ENCODE measurements around the gene NUBP2. TPM values are rescaled to one million over a fixed set of nuclear protein-coding genes. Genes with fewer than 3 reads are reported as not detected.

NUBP2 gene
- polyA plus RNA-seq, 1 of the 3 experiments (the other 2 are of a cell fraction), result 73.2 TPM

- TF ChIP-seq, protein P1, sequence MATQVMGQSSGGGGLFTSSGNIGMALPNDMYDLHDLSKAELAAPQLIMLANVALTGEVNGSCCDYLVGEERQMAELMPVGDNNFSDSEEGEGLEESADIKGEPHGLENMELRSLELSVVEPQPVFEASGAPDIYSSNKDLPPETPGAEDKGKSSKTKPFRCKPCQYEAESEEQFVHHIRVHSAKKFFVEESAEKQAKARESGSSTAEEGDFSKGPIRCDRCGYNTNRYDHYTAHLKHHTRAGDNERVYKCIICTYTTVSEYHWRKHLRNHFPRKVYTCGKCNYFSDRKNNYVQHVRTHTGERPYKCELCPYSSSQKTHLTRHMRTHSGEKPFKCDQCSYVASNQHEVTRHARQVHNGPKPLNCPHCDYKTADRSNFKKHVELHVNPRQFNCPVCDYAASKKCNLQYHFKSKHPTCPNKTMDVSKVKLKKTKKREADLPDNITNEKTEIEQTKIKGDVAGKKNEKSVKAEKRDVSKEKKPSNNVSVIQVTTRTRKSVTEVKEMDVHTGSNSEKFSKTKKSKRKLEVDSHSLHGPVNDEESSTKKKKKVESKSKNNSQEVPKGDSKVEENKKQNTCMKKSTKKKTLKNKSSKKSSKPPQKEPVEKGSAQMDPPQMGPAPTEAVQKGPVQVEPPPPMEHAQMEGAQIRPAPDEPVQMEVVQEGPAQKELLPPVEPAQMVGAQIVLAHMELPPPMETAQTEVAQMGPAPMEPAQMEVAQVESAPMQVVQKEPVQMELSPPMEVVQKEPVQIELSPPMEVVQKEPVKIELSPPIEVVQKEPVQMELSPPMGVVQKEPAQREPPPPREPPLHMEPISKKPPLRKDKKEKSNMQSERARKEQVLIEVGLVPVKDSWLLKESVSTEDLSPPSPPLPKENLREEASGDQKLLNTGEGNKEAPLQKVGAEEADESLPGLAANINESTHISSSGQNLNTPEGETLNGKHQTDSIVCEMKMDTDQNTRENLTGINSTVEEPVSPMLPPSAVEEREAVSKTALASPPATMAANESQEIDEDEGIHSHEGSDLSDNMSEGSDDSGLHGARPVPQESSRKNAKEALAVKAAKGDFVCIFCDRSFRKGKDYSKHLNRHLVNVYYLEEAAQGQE (IDR thresholded peaks at IDR 0.05; ENCODE audit: low read depth, low read length), result no peak
These were observed 36.0 kb upstream of the NUBP2 start (continued) for GRCh38 chr16:1746693-1747195.

DNA sequence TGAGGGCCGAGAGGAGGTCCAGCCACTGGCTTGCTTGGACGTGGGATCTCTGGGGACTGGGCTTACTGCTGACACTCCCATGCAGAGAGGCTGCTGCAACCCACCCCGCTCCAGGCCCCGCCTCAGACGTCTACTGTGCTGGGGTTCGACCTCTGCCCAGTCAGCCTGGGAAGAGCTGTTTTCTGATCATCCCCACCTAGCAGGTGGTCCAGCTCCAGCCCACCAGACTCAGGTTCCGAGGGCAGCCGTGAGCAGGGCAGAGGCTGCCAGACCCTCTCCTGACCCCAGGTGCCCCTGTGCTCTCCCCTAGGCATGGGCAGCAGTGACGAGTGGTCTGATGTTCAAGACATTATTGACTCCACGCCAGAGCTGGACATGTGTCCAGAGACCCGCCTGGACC lies 34.8 kb upstream of the NUBP2 start:
- 98% methylated on average over 7 of the region's 11 CpGs for WGBS (ENCODE audit: low lambda C conversion rate)
- Histone ChIP-seq H3K4me1 (ENCODE audit: control insufficient read depth in 1 of 2, insufficient read depth in 2 of 2, low read depth in 1 of 2, low read length in 1 of 2) (no peaks in the 10 kb centered on the region), H3K27me3 (ENCODE audit: insufficient read depth) (no peaks in the 10 kb centered on the region), H3K36me3 (replicated peaks in 1 of 2; ENCODE audit: control insufficient read depth in 1 of 2, insufficient read depth in 2 of 2, low read length in 1 of 2) (peaks cover 4 to 62% of the 10 kb centered on the region in 2 experiments), H3K9me2 (no peaks in the 10 kb centered on the region), H3K4me2 (no peak overlapping the region), H3K27ac (ENCODE audit: low read depth in 2 of 2, low read length in 1 of 2) (no peak overlapping the region), H2AFZ (ENCODE audit: low read depth) (no peak overlapping the region), H3K4me3 (ENCODE audit: low read depth in 2 of 2, low read length in 1 of 2) (no peak overlapping the region), H3K9me3 (no peaks in the 10 kb centered on the region), H4K20me1 (ENCODE audit: insufficient read depth) (no peaks in the 10 kb centered on the region), H3K9ac (no peak overlapping the region), H3F3A (replicated peaks; ENCODE audit: insufficient read depth) (no peaks in the 10 kb centered on the region), H3K79me2 (ENCODE audit: insufficient read depth) (no peaks in the 10 kb centered on the region)
- DNase-seq, result no peak
- ChIA-PET POLR2A (no interaction called here), CTCF (interaction anchor here (1.2 kb wide), 1 partner anchor 24 kb away, joined by 4 read pairs; no protein-coding TSS in a partner anchor)
- TF ChIP-seq CHD2 (IDR thresholded peaks at IDR 0.05; ENCODE audit: low read length, partially characterized antibody), result no peak

- Histone ChIP-seq H3K4me1 (ENCODE audit: control insufficient read depth in 1 of 2, insufficient read depth in 2 of 2, low read depth in 1 of 2, low read length in 1 of 2) (no peaks in the 10 kb centered on the region), H3K4me3 (ENCODE audit: low read depth in 2 of 2, low read length in 1 of 2) (no peak overlapping the region), H2AFZ (ENCODE audit: low read depth) (no peak overlapping the region), H3K36me3 (replicated peaks in 1 of 2; ENCODE audit: control insufficient read depth in 1 of 2, insufficient read depth in 2 of 2, low read length in 1 of 2) (peaks cover 4 to 52% of the 10 kb centered on the region in 2 experiments), H3K79me2 (ENCODE audit: insufficient read depth) (no peaks in the 10 kb centered on the region), H4K20me1 (ENCODE audit: insufficient read depth) (no peaks in the 10 kb centered on the region), H3K9me2 (no peaks in the 10 kb centered on the region), H3K9me3 (no peaks in the 10 kb centered on the region), H3K27me3 (ENCODE audit: insufficient read depth) (no peaks in the 10 kb centered on the region), H3K27ac (ENCODE audit: low read depth in 2 of 2, low read length in 1 of 2) (no peak overlapping the region), H3K9ac (no peak overlapping the region), H3F3A (replicated peaks; ENCODE audit: insufficient read depth) (no peaks in the 10 kb centered on the region), H3K4me2 (no peak overlapping the region)
- WGBS (ENCODE audit: low lambda C conversion rate), result 93% methylated on average over 21 of the region's 29 CpGs
- no peak for DNase-seq
- ChIA-PET POLR2A (no interaction called here), CTCF (interaction anchor here (0.7 to 1.4 kb wide), 3 partner anchors 26 to 667 kb away, joined by 3 to 7 read pairs (median 6); partner anchors contain the start of gene MAPK8IP3)
- no peak for TF ChIP-seq FOXM1 (IDR thresholded peaks at IDR 0.05; ENCODE audit: low read depth)
- TF ChIP-seq ELF1 (IDR thresholded peaks at IDR 0.05), result no peak
- no peak for TF ChIP-seq RXRA (IDR thresholded peaks at IDR 0.05; ENCODE audit: borderline replicate concordance, low read depth)
- TF ChIP-seq EP300 (IDR thresholded peaks at IDR 0.05; ENCODE audit: borderline replicate concordance in 1 of 2, low read depth in 1 of 2, low read length in 1 of 2), result no peak
- TF ChIP-seq JUND (IDR thresholded peaks at IDR 0.05), result no peak
- TF ChIP-seq TAF1 (IDR thresholded peaks at IDR 0.05; ENCODE audit: borderline replicate concordance, low read depth, low read length), result no peak
- no peak for TF ChIP-seq FOSL2 (IDR thresholded peaks at IDR 0.05; ENCODE audit: borderline replicate concordance, low read depth)
- TF ChIP-seq, protein P1 (IDR thresholded peaks at IDR 0.05; ENCODE audit: low read depth, low read length), result no peak
- no peak for TF ChIP-seq FOXJ3 (CRISPR knock-in tag; IDR thresholded peaks at IDR 0.05)
- no peak for TF ChIP-seq NFIC (IDR thresholded peaks at IDR 0.05; ENCODE audit: borderline replicate concordance)
- TF ChIP-seq EZH2phosphoT487 (IDR thresholded peaks at IDR 0.05; ENCODE audit: borderline replicate concordance, low read depth), result no peak
- TF ChIP-seq SMC3 (IDR thresholded peaks at IDR 0.05; ENCODE audit: low read depth, low read length), result no peak
- no peak for TF ChIP-seq RFX5 (IDR thresholded peaks at IDR 0.05; ENCODE audit: low read length)
- TF ChIP-seq TEAD4 (IDR thresholded peaks at IDR 0.05; ENCODE audit: borderline replicate concordance, insufficient read depth), result no peak
These were observed 33.3 kb upstream of the NUBP2 start for GRCh38 chr16:1749152-1750117.

Data from SK-N-SH (cell line).